ENCODE data around the gene PVR.

PVR gene

GRCh38 chr19:44648631-44649251 lies 5.0 kb downstream of the PVR start:
- Histone ChIP-seq H3K27ac (peak overlapping the region; percentile 18 to 22), H3K9me3 (no peaks in the 10 kb centered on the region), H3K4me3 (no peak overlapping the region), H3K27me3 (no peaks in the 10 kb centered on the region), H3K4me1 (peaks cover 0 to 40% (median 18%) of the 10 kb centered on the region in 4 donors), H3K36me3 (peaks cover 30 to 60% (median 48%) of the 10 kb centered on the region in 3 donors)
- no peak for DNase-seq
- TF ChIP-seq, protein P1, sequence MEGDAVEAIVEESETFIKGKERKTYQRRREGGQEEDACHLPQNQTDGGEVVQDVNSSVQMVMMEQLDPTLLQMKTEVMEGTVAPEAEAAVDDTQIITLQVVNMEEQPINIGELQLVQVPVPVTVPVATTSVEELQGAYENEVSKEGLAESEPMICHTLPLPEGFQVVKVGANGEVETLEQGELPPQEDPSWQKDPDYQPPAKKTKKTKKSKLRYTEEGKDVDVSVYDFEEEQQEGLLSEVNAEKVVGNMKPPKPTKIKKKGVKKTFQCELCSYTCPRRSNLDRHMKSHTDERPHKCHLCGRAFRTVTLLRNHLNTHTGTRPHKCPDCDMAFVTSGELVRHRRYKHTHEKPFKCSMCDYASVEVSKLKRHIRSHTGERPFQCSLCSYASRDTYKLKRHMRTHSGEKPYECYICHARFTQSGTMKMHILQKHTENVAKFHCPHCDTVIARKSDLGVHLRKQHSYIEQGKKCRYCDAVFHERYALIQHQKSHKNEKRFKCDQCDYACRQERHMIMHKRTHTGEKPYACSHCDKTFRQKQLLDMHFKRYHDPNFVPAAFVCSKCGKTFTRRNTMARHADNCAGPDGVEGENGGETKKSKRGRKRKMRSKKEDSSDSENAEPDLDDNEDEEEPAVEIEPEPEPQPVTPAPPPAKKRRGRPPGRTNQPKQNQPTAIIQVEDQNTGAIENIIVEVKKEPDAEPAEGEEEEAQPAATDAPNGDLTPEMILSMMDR (IDR thresholded peaks at IDR 0.05), result no peak
- intact Hi-C loops (cut with DNase I; ENCODE audit: low total_unique reads), result no loop called here

- Histone ChIP-seq H3K4me1 (peaks cover 0 to 36% (median 17%) of the 10 kb centered on the region in 4 donors), H3K36me3 (peaks cover 30 to 69% (median 54%) of the 10 kb centered on the region in 3 donors), H3K27me3 (no peaks in the 10 kb centered on the region), H3K27ac (no peak overlapping the region), H3K4me3 (no peak overlapping the region), H3K9me3 (no peaks in the 10 kb centered on the region)
- TF ChIP-seq, protein P1 (IDR thresholded peaks at IDR 0.05), result no peak
- intact Hi-C loops (cut with DNase I; ENCODE audit: low total_unique reads), result no loop called here
- DNase-seq, result no peak
Measured at GRCh38 chr19:44649578-44650145, 6.0 kb downstream of the PVR start.

DNA sequence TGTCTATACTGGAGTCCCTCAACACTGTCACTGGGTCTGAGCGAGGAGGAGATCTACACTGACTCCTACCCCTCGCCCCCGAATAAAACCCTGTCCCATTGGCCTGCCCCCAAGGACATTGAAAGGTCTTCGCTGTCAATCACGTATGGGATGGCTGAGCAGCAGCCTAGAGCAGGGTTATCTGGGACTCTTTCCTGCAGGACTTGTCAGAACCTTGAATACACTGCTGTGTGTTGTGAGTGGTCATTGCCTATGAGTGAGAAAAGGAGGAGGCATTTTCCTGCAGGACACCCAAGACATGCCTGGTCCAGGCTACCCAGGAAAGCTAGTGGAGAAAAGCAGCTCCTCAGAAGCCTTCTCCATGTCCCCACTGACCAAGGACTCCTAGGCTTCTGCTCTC lies 9.6 kb downstream of the PVR start:
- no peak for DNase-seq
- no peak overlapping the region for H3K4me3 ChIP-seq
- intact Hi-C loops (cut with DNase I; ENCODE audit: low total_unique reads), result no loop called here

GRCh38 chr19:44653977-44654774 lies 10.5 kb downstream of the PVR start:
- intact Hi-C loops (cut with DNase I; ENCODE audit: low total_unique reads), result no loop called here
- Histone ChIP-seq H3K27me3 (no peaks in the 10 kb centered on the region), H3K4me3 (no peak overlapping the region), H3K9me3 (no peaks in the 10 kb centered on the region), H3K4me1 (peaks cover 0 to 4% (median 2%) of the 10 kb centered on the region in 4 donors), H3K36me3 (peaks cover 58 to 93% (median 83%) of the 10 kb centered on the region in 3 donors), H3K27ac (no peak overlapping the region)
- TF ChIP-seq, protein P1 (IDR thresholded peaks at IDR 0.05), result peak; percentile 33 to 41
- peak; percentile 69 to 80 for DNase-seq

More for the DNA sequence above, 9.6 kb downstream of the PVR start:
- TF ChIP-seq, protein P1 (IDR thresholded peaks at IDR 0.05), result no peak
- no peaks in the 10 kb centered on the region for H3K9me3 ChIP-seq
- no peak overlapping the region for H3K27ac ChIP-seq
- no peaks in the 10 kb centered on the region for H3K27me3 ChIP-seq
- peaks cover 49 to 90% (median 75%) of the 10 kb centered on the region in 3 donors for H3K36me3 ChIP-seq
- H3K4me1 ChIP-seq, result peaks cover 0 to 11% (median 3%) of the 10 kb centered on the region in 4 donors

- DNase-seq, result peak; percentile 62 to 70
- Histone ChIP-seq H3K4me3 (no peak overlapping the region), H3K36me3 (peaks cover 61 to 93% (median 83%) of the 10 kb centered on the region in 3 donors), H3K4me1 (peaks cover 0 to 4% (median 2%) of the 10 kb centered on the region in 4 donors), H3K27ac (no peak overlapping the region), H3K9me3 (no peaks in the 10 kb centered on the region), H3K27me3 (no peaks in the 10 kb centered on the region)
- TF ChIP-seq, protein P1 (IDR thresholded peaks at IDR 0.05), result peak; percentile 89 to 91
- intact Hi-C loops (cut with DNase I; ENCODE audit: low total_unique reads), result loop anchor here (2.0 kb wide), 1 partner anchor 83 kb away; no protein-coding TSS in a partner anchor
Measured at GRCh38 chr19:44657211-44657921, 13.7 kb downstream of the PVR start.

All from tibial artery (tissue), 4 donors.